ENCODE measurements around the gene SMIM44.

- TF ChIP-seq CTCF (conservative IDR thresholded peaks at IDR 0.05) = no peak
- TF ChIP-seq EZH2 (IDR thresholded peaks at IDR 0.05; ENCODE audit: low read depth) = no peak
These were observed 35.4 kb upstream of the SMIM44 start for GRCh38 chr19:3518659-3519058.

Data from PC-9 (cell line).